GM12878 (cell line): ENCODE data around the gene IKZF5. TPM values are rescaled to one million over a fixed set of nuclear protein-coding genes. Genes with fewer than 3 reads are reported as not detected.
A peak's percentile ranks its signal among the peaks of the same experiment; 100 is the strongest.

Source experiments
- ATAC-seq: fragments of 200-7000 bp; cut with Tn5 transposase; 3 replicates; pipeline ENCODE4 v1.9.1; 2020; ENCODE audit warnings: mild to moderate bottlenecking, moderate library complexity
- BruUV-seq: library from RNA; stranded (reverse); fragments of 400-500 nt; replicated peaks from 2 replicates; lab custom pipeline; 2021; lab: Mats Ljungman, UMichigan
- CTCF ChIA-PET: fragments of 300-600 bp; sonication (Branson Sonifier 250); formaldehyde crosslinking; extraction: SDS; loops from one replicate; lab custom pipeline; 2021; ENCODE audit warnings: inconsistent platforms; lab: Yijun Ruan, JAX
- POLR2A ChIA-PET: fragments of 350-600 bp; formaldehyde crosslinking; extraction: SDS; loops from one replicate; lab custom pipeline; 2021; ENCODE audit warnings: inconsistent platforms; lab: Charles Lee
- RAD21 ChIA-PET: fragments of 300-600 bp; sonication (Branson Sonifier 250); formaldehyde crosslinking; loops from one replicate; lab custom pipeline; 2023; ENCODE audit warnings: antibody characterized with exemption; ENCODE audit not compliant: unreplicated experiment; lab: Charles Lee
- SMC1A ChIA-PET: fragments of 300-600 bp; sonication (Branson Sonifier 250); formaldehyde crosslinking; loops from one replicate; lab custom pipeline; 2023; ENCODE audit not compliant: unreplicated experiment, uncharacterized antibody; lab: Charles Lee
- DNase-seq: peaks from one replicate; pipeline ENCODE4 v3.0.0-alpha.2; 2011; ENCODE audit warnings: low read depth, low spot score
- FAIRE-seq: peaks from 3 replicates; lab custom pipeline; 2011; peaks lifted over from hg19 to GRCh38; lab: Jason Lieb, UNC
- H2AFZ ChIP-seq: 2 replicates; pipeline ENCODE4 v1.6.0; 2011; ENCODE audit warnings: low read depth, low read length, control low read depth; ENCODE audit not compliant: control insufficient read depth
- H3K27ac ChIP-seq: 2 replicates; pipeline ENCODE4 v1.5.1; 2011; ENCODE audit warnings: control low read depth; ENCODE audit not compliant: control insufficient read depth, insufficient read depth
- H3K27me3 ChIP-seq, 2 experiments: replicated peaks in 1 of 2; 2 replicates each; pipeline versions ENCODE4 v1.6.0 to v1.6.1; 2011; ENCODE audit warnings: low read length in 1 of 2; ENCODE audit not compliant: control insufficient read depth in 2 of 2, insufficient read depth in 2 of 2
- H3K36me3 ChIP-seq, 2 experiments: 2 replicates each; pipeline ENCODE4 v1.5.1; 2011; ENCODE audit warnings: low read length in 1 of 2; ENCODE audit not compliant: control insufficient read depth in 2 of 2, insufficient read depth in 2 of 2
- H3K4me1 ChIP-seq: 2 replicates; pipeline ENCODE4 v1.6.1; 2011; ENCODE audit warnings: mild to moderate bottlenecking, low read length, moderate library complexity, mixed read lengths; ENCODE audit not compliant: control insufficient read depth, insufficient read depth
- H3K4me2 ChIP-seq: 2 replicates; pipeline ENCODE4 v1.6.0; 2011; ENCODE audit warnings: control low read depth; ENCODE audit not compliant: control insufficient read depth, insufficient read depth
- H3K4me3 ChIP-seq: fragments of 200-600 bp; sonication (generic); 2 replicates; pipeline ENCODE4 v1.5.1; 2016
- H3K79me2 ChIP-seq: 2 replicates; pipeline ENCODE4 v1.6.0; 2011; ENCODE audit warnings: low read length; ENCODE audit not compliant: control insufficient read depth, insufficient read depth
- H3K9ac ChIP-seq: 2 replicates; pipeline ENCODE4 v1.8.0; 2011; ENCODE audit warnings: low read length, control low read depth, mixed read lengths; ENCODE audit not compliant: control insufficient read depth, insufficient read depth
- H3K9me3 ChIP-seq: replicated peaks from 3 replicates; pipeline ENCODE4 v1.5.1; 2011; ENCODE audit warnings: mild to moderate bottlenecking, low read length; ENCODE audit not compliant: control insufficient read depth, insufficient read depth
- H4K20me1 ChIP-seq: 2 replicates; pipeline ENCODE4 v1.6.0; 2011; ENCODE audit not compliant: control insufficient read depth, insufficient read depth
- CREM ChIP-seq: IDR thresholded peaks from 2 replicates; pipeline ENCODE4 v1.6.1; 2014; ENCODE audit warnings: antibody characterized with exemption, low read depth
- EGR1 ChIP-seq, 2 experiments: IDR thresholded peaks; 1 replicate in 1 of 2; 2 replicates in 1 of 2; pipeline ENCODE4 v1.6.1; 2011 to 2012; ENCODE audit warnings: low read depth in 2 of 2, low read length in 2 of 2, borderline replicate concordance in 1 of 2, mild to moderate bottlenecking in 1 of 2, moderate library complexity in 1 of 2
- NBN ChIP-seq: fragments of 450-650 bp; IDR thresholded peaks from 2 replicates; pipeline ENCODE4 v1.6.1; 2016
- PML ChIP-seq: IDR thresholded peaks from 2 replicates; pipeline ENCODE4 v1.6.1; 2012; ENCODE audit warnings: low read length, inconsistent platforms
- POLR2A ChIP-seq: IDR thresholded peaks from 2 replicates; pipeline ENCODE4 v1.6.1; 2011; ENCODE audit warnings: low read depth, mild to moderate bottlenecking, low read length
- RAD21 ChIP-seq: IDR thresholded peaks from 2 replicates; pipeline ENCODE4 v1.6.1; 2011; ENCODE audit warnings: mild to moderate bottlenecking, low read depth, low read length, moderate library complexity; ENCODE audit not compliant: insufficient read depth
- SMAD5 ChIP-seq: IDR thresholded peaks from 2 replicates; pipeline ENCODE4 v1.6.1; 2016; ENCODE audit warnings: antibody characterized with exemption, low read depth
- STAT3 ChIP-seq: IDR thresholded peaks from 2 replicates; pipeline ENCODE4 v1.6.1; 2011; ENCODE audit warnings: low read depth, low read length, improper control_type of control experiment
- TCF3 ChIP-seq: IDR thresholded peaks from 2 replicates; pipeline ENCODE4 v1.6.1; 2012; ENCODE audit warnings: low read depth, mild to moderate bottlenecking, low read length, borderline replicate concordance; ENCODE audit not compliant: insufficient read depth
- ZNF207 ChIP-seq: fragments of 450-650 bp; IDR thresholded peaks from 2 replicates; pipeline ENCODE4 v1.6.1; 2014; ENCODE audit warnings: antibody characterized with exemption, mild to moderate bottlenecking, borderline replicate concordance
- WGBS: methylation state at CpG from one replicate; pipeline ENCODE4 v1.1.6; 2016; ENCODE audit warnings: low lambda C conversion rate; ENCODE audit not compliant: insufficient replicate concordance, insufficient coverage; ENCODE audit errors: missing lambda C conversion rate; 5-methylcytosine and 5-hydroxymethylcytosine counted together
- in situ Hi-C: fragments of 300-500 bp; cut with MboI; formaldehyde crosslinking; loops from 9 replicates; pipeline ENCODE4 v1.14.3; 2018; ENCODE audit warnings: mixed read lengths
- intact Hi-C: fragments of 100-400 bp; cut with micrococcal nuclease; formaldehyde crosslinking; loops from one replicate; pipeline ENCODE4 v1.14.2; 2022; ENCODE audit not compliant: unreplicated experiment
- polyA plus RNA-seq, 11 experiments: library from polyadenylated mRNA; depleted of rRNA in 4 of 11; unstranded in 6 of 11; stranded (reverse) in 5 of 11; fragments of >200 nt; fragmentation: Nextera tagmentation in 4 of 11; fragmentation: Illumina TruSeq in 1 of 11; extraction: Ambion mirVana in 4 of 11; extraction: Trizol in 1 of 11; gene quantifications; 1 replicate in 1 of 11; 2 replicates in 10 of 11; pipeline versions ENCODE4 v1.2.1 to v1.2.3, GENCODE V29; 2011 to 2016; ENCODE audit warnings: inconsistent platforms in 2 of 11, missing spikeins in 2 of 11, low read depth in 1 of 11
- total RNA-seq, 4 experiments: library from RNA; depleted of rRNA in 3 of 4; stranded (reverse); fragments of >200 nt in 3 of 4; fragmentation: Illumina TruSeq in 1 of 4; extraction: Trizol in 1 of 4; gene quantifications; 2 replicates each; pipeline versions ENCODE4 v1.2.1 to v1.2.3, GENCODE V29; 2013 to 2021
- TF ChIP-seq, protein P1 (sequence below): fragments of 450-650 bp; IDR thresholded peaks from 2 replicates; pipeline ENCODE4 v1.6.1; 2016; ENCODE audit warnings: mild to moderate bottlenecking
- TF ChIP-seq, protein P2 (sequence below), 3 experiments: IDR thresholded peaks in 2 of 3; conservative IDR thresholded peaks in 1 of 3; 2 replicates each; pipeline ENCODE4 v1.5.1; 2011; ENCODE audit warnings: low read depth in 3 of 3, low read length in 3 of 3, mild to moderate bottlenecking in 3 of 3, control low read depth in 2 of 3, moderate library complexity in 2 of 3, inconsistent platforms in 1 of 3, mixed read lengths in 1 of 3; ENCODE audit not compliant: control insufficient read depth in 2 of 3, insufficient read depth in 1 of 3; ENCODE audit errors: extremely low read depth in 1 of 3
- TF ChIP-seq, protein P3 (sequence below): fragments of 450-650 bp; IDR thresholded peaks from 2 replicates; pipeline ENCODE4 v1.6.1; 2017; ENCODE audit warnings: mild to moderate bottlenecking, moderate library complexity

Gene IKZF5
- total and polyA plus RNA-seq, 10 of the 15 experiments (the other 5 are each of a cell fraction or from before 2014, with no cell fraction given) = 5.3 to 23.2 (median 11.8) TPM

DNA sequence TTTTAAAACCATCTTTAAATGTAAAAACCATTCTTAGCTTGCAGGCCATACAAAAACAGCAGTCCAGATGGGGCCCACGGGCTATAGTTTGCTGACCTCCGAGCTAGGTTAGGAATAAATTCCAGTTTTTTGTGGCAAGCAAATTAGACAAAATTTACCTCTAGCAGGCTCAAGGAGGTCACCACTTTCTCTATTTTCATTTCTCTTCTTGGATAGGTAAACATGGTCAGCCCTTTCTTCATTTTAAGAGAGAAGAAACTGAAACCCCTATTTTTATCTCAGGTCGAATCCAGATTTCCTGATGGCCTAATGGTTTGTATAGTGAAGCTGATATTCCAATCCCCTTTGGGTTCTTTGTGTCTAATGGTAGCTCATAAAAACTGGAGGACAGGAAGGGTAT lies 10.7 kb downstream of the IKZF5 start:
- Histone ChIP-seq H3K27me3 (no peaks in the 10 kb centered on the region), H4K20me1 (no peaks in the 10 kb centered on the region; the same call in 1 of the 2 replicates), H3K4me3 (peak overlapping the region; percentile 24; the same call in 1 of the 2 replicates), H3K36me3 (peaks cover 4 to 11% of the 10 kb centered on the region in 2 experiments; a peak in 3 of 4 replicates), H3K4me2 (peak overlapping the region; percentile 68), H3K27ac (peak overlapping the region; percentile 45), H3K79me2 (peaks cover 27% of the 10 kb centered on the region), H3K9me3 (no peaks in the 10 kb centered on the region), H3K4me1 (peaks cover 29% of the 10 kb centered on the region), H2AFZ (no peak overlapping the region), H3K9ac (no peak overlapping the region)
- ATAC-seq (peak; percentile 58), FAIRE-seq (no peak), DNase-seq (no peak)
- ChIA-PET RAD21 (interaction anchor here (0.9 kb wide), 1 partner anchor 15 kb away, joined by 3 read pairs; no protein-coding TSS in a partner anchor), POLR2A (interaction anchor here (0.7 kb wide), 1 partner anchor 10 kb away, joined by 5 read pairs; no protein-coding TSS in a partner anchor), CTCF (interaction anchor here (0.7 to 1.5 kb wide), 4 partner anchors 9 to 125 kb away, joined by 3 to 7 read pairs (median 4); partner anchors contain the start of gene PSTK), SMC1A (interaction anchor here (1.4 to 2.8 kb wide), 4 partner anchors 10 to 39 kb away, joined by 3 to 14 read pairs (median 5); partner anchors contain the start of genes ACADSB and IKZF5)
- intact Hi-C loops = loop anchor here (5.0 kb wide), 1 partner anchor 1804 kb away; the partner anchor contains the start of gene ABRAXAS2
- no TSS peak for BruUV-seq
- 23% methylated on average over 3 of the region's 3 CpGs for WGBS
- in situ Hi-C loops = no loop called here
- TF ChIP-seq, protein P1, sequence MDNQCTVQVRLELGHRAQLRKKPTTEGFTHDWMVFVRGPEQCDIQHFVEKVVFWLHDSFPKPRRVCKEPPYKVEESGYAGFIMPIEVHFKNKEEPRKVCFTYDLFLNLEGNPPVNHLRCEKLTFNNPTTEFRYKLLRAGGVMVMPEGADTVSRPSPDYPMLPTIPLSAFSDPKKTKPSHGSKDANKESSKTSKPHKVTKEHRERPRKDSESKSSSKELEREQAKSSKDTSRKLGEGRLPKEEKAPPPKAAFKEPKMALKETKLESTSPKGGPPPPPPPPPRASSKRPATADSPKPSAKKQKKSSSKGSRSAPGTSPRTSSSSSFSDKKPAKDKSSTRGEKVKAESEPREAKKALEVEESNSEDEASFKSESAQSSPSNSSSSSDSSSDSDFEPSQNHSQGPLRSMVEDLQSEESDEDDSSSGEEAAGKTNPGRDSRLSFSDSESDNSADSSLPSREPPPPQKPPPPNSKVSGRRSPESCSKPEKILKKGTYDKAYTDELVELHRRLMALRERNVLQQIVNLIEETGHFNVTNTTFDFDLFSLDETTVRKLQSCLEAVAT = no peak
- TF ChIP-seq, protein P2, sequence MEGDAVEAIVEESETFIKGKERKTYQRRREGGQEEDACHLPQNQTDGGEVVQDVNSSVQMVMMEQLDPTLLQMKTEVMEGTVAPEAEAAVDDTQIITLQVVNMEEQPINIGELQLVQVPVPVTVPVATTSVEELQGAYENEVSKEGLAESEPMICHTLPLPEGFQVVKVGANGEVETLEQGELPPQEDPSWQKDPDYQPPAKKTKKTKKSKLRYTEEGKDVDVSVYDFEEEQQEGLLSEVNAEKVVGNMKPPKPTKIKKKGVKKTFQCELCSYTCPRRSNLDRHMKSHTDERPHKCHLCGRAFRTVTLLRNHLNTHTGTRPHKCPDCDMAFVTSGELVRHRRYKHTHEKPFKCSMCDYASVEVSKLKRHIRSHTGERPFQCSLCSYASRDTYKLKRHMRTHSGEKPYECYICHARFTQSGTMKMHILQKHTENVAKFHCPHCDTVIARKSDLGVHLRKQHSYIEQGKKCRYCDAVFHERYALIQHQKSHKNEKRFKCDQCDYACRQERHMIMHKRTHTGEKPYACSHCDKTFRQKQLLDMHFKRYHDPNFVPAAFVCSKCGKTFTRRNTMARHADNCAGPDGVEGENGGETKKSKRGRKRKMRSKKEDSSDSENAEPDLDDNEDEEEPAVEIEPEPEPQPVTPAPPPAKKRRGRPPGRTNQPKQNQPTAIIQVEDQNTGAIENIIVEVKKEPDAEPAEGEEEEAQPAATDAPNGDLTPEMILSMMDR (IDR thresholded peaks at IDR 0.05 in 2 of 3, conservative IDR thresholded peaks at IDR 0.05 in 1 of 3; ENCODE audit: control insufficient read depth in 2 of 3, extremely low read depth in 1 of 3, insufficient read depth in 1 of 3, low read depth in 3 of 3, low read length in 3 of 3) = no peak
- TF ChIP-seq TCF3 = no peak
- no peak for TF ChIP-seq PML
- no peak for TF ChIP-seq SMAD5
- TF ChIP-seq STAT3 = no peak
- no peak for TF ChIP-seq RAD21
- TF ChIP-seq NBN = no peak
- TF ChIP-seq EGR1 (IDR thresholded peaks at IDR 0.05; ENCODE audit: borderline replicate concordance in 1 of 2, low read depth in 2 of 2, low read length in 2 of 2) = no peak
- no peak for TF ChIP-seq POLR2A
- TF ChIP-seq ZNF207 = no peak
- TF ChIP-seq, protein P3, sequence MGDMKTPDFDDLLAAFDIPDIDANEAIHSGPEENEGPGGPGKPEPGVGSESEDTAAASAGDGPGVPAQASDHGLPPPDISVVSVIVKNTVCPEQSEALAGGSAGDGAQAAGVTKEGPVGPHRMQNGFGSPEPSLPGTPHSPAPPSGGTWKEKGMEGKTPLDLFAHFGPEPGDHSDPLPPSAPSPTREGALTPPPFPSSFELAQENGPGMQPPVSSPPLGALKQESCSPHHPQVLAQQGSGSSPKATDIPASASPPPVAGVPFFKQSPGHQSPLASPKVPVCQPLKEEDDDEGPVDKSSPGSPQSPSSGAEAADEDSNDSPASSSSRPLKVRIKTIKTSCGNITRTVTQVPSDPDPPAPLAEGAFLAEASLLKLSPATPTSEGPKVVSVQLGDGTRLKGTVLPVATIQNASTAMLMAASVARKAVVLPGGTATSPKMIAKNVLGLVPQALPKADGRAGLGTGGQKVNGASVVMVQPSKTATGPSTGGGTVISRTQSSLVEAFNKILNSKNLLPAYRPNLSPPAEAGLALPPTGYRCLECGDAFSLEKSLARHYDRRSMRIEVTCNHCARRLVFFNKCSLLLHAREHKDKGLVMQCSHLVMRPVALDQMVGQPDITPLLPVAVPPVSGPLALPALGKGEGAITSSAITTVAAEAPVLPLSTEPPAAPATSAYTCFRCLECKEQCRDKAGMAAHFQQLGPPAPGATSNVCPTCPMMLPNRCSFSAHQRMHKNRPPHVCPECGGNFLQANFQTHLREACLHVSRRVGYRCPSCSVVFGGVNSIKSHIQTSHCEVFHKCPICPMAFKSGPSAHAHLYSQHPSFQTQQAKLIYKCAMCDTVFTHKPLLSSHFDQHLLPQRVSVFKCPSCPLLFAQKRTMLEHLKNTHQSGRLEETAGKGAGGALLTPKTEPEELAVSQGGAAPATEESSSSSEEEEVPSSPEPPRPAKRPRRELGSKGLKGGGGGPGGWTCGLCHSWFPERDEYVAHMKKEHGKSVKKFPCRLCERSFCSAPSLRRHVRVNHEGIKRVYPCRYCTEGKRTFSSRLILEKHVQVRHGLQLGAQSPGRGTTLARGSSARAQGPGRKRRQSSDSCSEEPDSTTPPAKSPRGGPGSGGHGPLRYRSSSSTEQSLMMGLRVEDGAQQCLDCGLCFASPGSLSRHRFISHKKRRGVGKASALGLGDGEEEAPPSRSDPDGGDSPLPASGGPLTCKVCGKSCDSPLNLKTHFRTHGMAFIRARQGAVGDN = no peak
- no peak for TF ChIP-seq CREM
